T follicular helper cell (primary cell): Measurements from ENCODE around the gene ADPRHL1.
"Not testable (repeated sequence)": the region's sequence is repeated elsewhere in the genome, so short reads cannot be mapped to it uniquely, and the experiment has no call there.

ENCODE experiments used
- DNase-seq: peaks from one replicate; pipeline ENCODE4 v3.0.0-alpha.2; 2020; ENCODE audit warnings: low read depth

The ADPRHL1 gene

DNA sequence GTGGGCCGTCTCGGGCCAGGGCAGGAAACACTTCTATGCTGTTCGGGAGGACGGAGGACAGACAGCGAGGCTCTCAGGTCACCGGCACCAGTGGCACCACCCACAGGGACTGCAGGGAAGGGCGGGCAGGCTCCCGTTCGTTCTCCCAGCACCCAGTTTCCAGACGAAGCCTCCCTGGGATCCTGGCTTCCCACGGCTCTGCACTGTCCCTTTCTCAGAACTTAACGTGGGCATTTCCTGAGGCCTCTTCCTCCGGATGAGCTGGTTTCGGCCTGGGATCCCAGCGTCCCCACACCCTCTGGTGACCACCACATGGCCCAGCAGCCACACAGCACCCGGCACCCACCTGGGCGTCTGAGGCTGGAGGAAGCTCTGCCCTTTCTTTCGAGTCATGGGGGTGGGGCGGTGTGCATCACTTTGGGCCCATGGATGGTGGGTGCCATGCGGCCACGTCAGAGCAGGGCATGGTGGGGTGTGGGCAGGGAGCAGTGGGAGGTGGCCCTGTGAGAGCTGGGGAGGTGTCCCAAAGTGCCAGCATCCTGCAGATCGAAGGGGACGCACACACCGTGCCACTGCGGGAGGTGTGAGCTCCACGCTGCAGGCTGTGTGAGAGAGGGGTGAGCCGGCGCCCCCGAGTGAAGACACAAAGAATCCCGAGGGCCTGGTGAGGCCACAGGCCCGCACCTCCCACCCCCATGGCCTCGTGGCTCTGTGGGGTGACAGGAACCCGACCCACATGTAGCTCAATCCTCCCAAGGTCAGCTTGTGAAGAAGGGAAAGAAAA is 50.6 kb downstream of the ADPRHL1 start:
- no peak for DNase-seq

DNA sequence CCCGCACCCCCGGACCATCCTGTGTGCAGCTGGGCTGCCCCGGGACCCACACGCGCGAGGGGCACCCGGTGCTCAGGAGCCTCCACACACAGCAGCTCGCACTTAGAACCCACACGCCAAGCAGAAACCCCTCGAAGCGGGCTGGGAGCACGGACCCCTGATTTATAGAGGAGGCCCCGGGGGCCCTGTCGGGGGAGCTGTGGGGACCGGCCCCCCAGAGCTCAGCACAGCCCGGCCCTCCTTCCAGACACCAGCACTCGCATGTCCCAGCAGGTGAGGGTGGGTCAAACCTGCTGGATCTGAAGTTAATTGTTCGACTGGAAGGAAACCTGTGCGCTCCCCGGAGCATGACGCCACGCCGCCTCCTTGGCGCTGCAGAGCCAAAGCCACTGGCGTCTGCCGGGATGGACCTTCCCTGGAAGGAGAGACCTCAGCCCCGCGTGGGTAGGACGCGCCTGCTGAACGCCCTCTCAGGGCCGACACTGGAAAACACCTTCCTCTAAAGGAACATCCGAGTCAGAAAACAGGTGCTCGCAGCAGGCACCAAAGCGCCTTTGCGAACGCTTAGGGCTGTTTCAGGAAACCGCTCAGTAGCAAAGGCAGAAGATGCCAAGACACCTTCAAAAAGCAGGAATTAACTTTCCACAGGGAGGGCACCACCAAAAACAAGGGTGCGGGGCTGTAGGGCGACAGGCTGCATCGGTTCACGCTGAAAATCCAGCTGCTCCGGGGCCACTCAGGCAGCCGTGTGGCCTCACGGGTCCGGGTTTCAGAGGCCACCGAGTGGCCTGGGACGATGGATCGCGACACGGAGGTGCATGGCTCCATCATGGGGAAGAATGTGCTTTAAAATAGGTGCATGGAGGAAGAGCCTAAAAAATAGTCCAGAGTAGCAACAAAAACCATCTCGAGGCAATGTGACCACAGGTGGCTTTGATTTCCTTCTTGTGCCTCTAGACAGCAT is 51.6 kb downstream of the ADPRHL1 start:
- DNase-seq, result no peak

DNA sequence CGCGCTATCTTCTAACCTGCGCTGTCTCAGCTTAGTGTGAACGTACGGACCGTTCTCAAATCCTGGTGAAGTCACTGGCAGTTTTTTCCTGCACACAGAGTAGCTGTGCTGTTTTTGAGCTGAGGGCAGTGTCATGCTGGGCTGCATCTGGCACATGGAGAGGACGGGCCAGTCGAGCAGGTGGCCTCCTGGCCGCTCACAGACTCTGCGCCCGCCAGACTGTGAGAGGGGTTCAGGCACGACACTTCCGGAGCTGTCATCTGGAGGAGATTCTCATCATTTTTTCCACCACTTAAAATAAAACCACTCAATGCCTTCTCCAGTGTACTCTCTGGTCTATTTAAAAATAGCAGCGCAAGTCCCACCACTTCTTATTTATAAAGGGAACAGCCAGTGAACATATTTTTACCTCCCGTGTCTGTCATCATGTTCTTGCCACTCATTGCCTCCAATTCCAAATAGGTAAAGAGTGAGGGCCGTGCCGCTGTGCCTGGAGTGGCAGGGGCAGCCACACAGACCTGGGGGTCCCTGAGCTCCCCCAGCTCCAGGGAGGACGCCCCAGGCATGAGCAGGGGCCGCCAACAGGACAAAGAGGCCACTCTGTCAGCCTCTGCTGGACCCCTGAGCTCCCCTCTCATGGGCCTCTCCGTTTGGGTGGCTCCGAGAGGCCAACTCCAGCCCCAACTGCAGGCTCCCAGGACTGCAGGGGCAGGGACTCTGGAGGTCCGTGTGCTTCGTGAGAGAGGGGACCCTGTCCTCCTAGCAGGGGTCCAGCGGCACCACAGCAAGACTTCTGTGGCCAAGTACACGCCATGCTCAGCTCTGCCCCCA is 52.5 kb downstream of the ADPRHL1 start:
- no peak for DNase-seq

DNA sequence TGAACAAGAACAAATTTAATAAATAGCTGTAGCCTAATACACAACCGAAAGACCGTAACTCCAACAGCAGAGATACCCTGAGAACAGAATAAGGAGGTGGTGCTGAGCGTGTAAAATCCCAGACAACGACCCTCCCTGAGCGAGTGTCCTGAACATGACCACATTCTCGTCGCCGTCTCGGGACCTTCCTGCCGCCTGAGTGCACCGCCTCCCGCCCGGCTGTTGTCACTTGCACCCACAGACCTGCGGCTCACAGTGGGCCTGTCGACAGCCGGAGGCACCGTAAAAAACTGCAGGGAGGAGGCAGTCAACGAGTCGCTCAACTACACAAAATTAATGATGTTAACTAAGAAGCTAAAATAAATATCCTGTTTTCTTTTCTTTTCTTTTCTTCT is 53.5 kb downstream of the ADPRHL1 start:
- no peak for DNase-seq

DNA sequence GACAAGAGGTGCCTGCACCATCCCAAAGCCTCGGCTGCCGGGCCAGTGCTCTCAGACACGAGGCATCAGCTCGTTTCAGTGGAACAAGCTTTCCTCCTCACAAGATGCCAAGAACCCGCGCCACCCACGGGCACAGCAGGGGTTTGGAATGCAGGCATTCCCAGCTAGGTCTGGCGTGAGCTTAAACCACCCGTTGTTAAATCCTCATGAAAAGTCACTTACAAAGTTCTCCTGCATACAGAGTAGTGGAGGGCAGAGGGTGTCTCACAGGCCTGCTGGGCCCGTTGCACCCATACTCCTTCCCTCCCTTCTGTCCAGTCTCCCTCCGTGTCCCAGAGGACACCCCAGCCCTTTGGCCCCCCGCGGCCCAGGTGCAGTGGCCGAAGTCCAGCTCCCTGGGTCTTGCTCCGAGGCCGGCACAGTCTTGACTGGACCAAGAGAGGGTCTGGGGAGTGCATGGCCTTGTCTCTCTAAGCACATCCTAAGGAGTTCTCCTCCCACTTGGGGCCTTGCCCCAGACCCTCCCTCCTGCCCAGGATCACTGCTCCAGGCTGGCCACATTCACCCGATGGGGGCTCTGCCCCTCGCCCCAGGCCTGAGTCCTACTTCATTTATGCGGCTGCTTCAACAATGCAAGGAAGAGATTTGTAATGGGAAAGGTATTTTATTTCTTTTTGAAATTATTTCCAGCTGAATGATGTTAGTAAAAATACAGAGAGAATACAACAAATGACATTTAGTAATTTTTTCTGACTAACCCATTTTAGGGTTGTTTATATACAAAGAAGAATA is 54.1 kb downstream of the ADPRHL1 start:
- no peak for DNase-seq

DNA sequence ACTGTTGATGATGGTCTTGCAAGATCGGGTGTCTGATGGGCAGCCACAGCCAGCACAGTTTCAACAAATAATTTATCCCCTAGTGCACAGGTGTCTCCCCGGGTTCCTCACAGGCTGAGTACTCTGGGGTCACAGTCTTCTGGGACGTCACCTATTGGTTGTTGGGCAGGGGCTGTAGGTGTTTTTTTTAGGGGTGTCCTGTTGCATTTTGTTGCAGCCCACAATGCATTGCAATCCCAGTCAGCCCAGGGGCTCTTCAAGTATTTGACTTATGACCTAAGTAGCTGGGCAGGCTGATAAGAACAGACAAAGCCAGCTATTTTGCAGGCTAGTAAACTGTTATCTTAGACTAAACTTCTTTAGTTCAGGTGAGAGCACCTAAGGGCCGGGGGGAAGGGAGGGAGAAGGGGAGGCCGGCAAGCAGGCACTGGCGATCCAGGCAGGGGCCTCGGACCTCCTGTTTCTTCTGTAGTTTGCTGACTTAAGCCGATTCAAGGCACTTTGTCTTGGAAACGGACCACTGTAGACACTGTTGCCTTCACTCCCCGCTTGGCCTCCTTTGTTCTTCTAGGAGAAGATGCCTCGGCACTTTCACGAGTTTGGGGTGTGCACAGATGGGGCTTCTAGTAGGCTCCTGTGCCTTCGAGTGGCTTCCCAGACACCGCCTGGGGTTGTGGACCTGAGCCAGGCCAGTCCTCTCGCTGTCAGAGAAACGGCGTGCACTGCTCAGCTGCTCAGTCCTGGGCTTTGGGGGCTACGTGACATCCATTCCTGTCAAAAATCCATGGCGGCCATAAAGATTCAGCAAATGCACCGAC is 55.5 kb downstream of the ADPRHL1 start:
- no peak for DNase-seq

DNA sequence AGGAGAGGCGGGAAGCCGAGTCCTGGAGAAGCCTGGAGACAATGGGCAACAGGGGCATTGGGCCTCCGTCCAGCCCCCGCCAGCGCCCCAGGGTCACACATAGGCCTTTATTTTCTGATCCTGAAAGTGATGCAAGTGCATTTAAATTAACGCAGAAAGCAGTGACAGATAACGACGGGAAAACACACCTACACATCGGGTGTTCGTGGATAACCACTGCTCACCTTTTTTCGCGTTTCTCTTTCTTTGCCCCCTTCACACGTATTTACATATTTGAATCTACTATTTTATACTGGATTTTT is 59.0 kb downstream of the ADPRHL1 start:
- DNase-seq, result no peak

DNA sequence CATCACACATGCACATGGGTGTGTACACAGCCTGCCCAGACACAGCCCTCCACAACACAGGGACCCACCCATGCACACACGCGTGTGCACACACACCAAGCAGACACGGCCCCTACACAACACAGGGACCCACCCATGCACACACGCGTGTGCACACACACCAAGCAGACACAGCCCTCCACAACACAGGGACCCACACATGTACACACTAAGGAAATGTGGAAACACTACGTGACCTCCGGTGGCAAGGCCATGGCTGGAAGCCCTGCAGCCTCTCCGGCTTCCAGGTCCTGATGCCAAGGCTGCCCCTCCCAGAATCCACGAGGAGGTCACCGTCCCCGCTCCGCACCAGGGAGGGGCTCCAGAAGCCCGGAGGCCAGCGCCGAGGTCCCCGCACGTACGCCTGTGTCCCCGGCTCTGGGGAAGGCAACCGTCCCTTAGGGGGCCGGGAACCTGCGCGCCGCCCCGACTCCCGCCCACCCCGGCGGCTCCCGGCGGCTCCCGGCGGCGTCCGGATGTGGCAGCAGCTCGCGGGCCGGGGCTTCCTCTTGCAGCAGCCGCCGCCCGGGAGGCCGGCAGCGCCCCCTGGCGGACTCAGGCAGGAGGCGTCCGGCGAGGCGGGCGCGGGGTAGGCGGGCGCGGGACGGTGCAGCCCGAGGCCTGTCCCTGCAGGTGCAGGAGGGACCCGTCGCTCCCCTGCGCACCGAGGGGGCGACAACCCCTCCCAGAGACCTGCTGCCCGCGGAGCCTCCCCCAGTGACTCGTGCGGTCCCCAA is 59.5 kb downstream of the ADPRHL1 start:
- DNase-seq, result peak; percentile 74

DNA sequence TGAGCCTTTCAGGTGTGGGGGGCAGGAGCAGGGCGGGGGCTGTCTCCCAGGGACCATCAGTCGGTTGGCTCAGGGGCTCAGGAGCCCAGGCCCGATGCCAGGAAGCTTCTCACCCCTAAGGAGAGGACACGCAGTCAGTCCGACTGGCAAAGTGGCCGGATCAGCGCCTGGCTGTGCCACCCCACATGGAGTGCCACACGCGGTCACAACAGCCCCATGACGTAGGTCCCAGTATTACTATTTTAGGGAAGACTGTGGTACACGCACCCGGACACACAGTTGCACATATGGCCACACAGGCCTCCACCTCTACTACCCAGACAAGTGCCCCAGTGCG is 60.1 kb downstream of the ADPRHL1 start:
- no peak for DNase-seq

DNA sequence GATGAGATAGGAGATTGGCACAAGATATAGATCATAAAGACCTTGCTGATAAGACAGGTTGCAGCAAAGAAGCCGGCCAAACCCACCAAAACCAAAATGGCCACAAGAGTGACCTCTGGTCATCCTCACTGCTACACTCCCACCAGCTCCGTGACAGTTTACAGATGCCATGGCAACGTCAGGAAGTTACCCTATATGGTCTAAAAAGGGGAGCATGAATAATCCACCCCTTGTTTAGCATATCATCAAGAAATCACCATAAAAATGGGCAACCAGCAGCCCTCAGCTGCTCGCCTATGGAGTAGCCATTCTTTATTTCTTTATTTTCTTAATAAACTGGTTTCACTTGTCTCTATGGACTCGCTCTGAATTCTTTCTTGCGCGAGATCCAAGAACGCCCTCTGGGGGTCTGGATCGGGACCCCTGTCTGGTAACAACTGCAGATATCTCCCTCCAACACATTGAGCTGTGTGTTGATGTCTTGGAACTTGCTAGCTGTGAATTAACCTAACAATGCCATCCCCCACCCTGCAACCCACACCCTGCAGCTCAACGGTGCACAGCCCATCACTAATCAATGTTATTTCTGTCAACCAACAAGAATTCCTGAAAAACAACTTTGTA is 62.3 kb downstream of the ADPRHL1 start:
- no peak for DNase-seq

DNA sequence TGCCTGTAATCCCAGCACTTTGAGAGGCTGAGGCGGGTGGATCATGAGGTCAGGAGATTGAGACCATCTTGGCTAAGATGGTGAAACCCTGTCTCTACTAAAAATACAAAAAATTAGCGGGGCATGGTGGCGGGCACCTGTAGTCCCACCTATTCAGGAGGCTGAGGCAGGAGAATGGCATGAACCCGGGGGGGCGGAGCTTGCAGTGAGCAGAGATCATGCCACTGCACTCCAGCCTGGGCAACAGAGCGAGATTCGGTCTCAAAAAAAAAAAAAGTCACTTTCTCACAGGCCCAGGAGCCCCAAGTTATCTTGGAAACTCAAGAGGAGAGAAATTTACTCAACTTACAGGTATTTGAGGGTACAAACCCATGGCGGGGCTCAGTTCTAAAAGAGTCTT is 63.7 kb downstream of the ADPRHL1 start:
- DNase-seq, result not testable (repeated sequence)

DNA sequence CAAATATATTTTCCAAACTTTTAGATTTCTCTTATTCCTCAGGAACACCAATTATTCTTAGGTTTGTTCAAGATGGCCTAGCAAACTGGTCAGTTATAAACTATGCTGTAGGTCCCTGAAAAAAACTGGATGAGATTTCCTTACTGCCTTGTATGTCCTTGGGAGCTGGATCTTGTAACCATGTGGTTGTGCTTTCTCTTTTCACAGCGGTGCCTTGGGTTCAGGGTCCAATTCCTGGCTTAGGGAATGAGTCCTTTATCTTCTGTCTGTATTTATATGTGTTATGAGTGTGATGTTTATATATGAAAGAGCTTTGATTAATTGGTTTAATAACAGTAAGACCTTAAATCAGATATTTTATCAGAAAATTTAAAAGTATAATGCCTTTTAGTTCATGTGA is 65.9 kb downstream of the ADPRHL1 start:
- DNase-seq, result no peak

DNA sequence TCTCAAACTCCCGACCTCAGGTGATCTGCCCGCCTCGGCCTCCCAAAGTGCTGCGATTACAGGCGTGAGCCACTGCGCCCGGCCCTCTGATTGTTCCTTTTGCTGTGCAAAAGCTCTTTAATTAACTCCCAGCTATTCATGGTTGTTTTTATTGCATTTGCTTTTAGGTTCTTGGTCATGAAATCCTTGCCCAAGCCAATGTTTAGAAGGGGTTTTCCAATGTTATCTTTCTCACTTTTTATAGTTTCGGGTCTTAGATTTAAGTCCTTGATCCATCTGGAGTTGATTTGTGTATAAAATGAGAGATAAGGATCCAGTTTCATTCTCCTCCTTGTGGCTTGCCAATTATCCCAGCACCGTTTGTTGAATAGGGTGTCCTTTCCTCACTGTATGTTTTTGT is 70.2 kb downstream of the ADPRHL1 start:
- no peak for DNase-seq

DNA sequence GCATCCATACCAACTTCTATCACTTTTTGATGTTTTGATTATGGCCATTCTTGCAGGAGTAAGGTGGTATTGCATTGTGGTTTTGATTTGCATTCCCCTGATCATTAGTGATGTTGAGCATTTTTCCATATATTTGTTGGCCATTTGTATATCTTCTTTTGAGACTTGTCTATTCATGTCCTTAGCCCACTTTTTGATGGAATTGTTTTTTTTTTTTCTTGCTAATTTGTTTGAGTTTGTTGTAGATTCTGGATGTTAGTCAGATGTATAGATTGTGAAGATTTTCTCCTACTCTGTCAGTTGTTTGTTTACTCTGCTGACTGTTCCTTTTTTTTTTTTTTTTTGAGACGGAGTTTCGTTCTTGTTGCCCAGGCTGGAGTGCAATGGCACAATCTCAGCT is 70.7 kb downstream of the ADPRHL1 start:
- not testable (repeated sequence) for DNase-seq

DNA sequence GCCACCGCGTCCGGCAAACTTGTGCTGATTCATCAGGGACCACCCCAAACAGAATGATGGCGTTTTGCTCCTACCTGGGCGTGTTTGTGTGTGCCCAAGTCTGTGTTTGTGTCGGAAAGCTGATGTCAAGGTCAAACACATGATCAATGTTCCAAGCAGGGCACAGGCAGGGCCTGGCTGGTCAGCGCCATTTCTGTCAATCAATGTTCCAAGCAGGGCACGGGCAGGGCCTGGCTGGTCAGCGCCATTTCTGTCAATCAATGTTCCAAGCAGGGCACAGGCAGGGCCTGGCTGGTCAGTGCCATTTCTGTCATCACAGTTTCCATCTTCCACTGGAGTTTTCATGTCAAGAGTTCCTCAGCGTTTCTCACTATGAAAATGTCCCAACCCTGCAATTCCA is 74.5 kb downstream of the ADPRHL1 start:
- no peak for DNase-seq

DNA sequence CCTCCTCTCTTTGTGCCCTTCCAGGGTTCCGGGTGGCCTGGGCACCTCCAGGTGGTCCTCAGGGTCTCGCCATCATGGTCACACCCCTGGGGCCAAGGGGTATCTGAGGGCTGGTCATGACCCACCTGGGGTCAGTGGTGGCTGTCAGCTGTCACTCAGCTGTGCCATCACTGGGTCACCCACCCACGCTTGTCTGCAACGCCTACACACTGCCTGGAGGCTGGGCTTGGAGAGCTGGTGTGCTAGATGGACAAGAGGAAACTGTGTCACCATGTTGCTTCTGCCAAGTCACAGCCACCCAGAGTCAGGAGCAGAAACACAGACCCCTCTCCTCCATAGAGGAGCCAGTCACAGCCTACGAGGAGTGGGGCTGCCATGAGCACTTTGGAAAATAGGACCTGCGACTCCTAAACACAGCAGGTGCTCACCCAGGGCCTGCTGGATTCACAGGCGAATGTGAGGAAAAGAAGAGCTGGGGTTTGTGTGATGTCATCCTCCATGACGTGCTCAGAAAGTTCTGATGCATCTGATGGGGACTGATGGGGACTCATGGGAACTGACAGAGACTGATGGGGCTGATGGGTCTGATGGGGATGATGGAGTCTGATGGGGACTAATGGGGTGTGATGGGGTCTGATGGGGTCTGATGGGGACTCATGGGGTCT is 78.6 kb downstream of the ADPRHL1 start:
- DNase-seq, result no peak

DNA sequence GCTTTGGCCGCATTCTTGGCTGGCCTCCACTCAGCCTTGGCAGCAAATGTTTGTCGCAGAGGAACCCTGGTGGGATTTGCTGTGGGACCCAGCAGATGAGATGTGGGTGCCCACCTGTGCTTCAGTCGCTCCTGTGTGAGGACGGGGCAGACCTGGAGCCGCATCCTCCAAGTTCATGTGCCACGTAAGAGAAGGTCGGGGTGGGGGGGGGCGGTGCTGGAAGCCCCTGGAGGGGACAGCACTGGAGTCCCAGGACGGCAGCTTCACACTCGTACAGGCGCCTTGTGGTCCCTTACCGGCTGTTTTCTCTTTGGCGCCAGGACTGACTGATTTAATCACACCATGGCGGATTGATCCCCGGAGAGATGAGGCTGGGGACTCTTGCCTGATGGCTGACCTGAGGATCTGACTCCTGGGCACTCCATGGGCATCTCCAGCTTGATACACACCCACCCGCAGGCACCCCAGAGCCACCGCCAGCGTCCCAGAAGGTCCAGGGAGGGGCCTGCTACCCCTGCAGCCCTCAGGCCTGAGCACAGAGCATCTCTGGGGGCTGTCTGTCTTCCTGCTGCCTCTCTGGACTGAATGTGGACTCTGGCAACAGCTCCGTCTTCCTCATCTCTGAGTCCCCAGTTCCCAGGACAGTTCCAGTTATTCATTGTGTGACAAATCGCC is 79.3 kb downstream of the ADPRHL1 start:
- DNase-seq, result no peak

DNA sequence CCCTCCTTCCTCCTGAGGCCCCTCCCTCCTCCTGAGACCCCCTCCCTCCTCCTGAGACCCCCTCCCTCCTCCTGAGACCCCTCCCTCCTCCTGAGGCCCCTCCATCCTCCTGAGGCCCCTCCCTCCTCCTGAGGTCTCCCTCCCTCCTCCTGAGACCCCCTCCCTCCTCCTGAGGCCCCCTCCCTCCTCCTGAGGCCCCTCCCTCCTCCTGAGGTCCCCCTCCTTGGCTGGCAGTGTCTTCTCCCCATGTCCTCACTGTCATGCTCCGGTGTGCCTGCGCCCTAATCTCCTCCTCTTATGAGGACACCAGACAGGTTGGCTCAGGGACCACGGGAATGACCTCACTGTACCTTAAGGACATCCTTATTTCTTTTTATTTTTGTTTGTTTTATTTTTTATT is 81.6 kb downstream of the ADPRHL1 start:
- DNase-seq, result not testable (repeated sequence)
